NCI-H82 treated with DMSO at 0.1 percent for 48 hours (cell line): ENCODE results near the gene OCA2.

ENCODE experiments used
- DNase-seq: peaks from one replicate; lab custom pipeline; 2025; ENCODE audit not compliant: unreplicated experiment; lab: John Stamatoyannopoulos, UW

The OCA2 gene

GRCh38 chr15:27826902-27827714 lies 272.0 kb downstream of the OCA2 start:
- no peak for DNase-seq

GRCh38 chr15:27826411-27826810 lies 272.7 kb downstream of the OCA2 start:
- no peak for DNase-seq

- DNase-seq: no peak
Observed at GRCh38 chr15:27824841-27825422, 274.2 kb downstream of the OCA2 start.

DNA sequence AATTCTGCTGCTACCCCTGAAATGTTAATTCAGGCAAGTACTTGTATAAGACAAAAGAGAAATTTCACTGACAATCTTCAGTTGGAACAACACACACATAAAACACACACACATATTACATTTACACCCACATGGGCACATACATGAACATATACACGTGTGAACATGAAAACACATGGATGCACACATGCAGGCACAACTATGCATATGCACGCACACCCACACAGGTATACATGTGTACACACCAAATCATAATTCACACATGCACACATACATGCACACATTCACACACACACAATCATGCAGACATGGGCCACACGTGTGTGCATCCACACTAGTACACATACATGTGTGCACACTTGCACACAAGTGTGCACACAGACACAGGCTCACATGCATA lies 277.8 kb downstream of the OCA2 start:
- DNase-seq: no peak

DNA sequence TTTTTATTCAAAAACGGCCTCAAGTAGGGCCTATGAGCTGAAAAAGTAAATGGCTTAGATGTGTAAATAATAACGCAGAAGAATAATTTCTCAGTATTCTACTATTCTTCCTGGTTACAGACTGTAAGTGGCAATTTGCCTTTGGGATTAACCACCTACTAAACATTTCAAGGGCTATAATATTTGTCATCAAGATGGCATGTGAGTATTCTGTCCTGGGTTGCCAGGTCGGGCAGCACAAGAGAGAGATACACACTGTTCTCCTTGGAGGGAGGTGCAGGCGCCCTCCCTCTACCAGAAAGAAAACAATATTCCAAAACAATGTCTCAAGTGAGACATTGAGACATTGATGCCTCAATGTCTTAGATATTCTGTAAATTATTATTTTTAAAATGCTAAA lies 278.4 kb downstream of the OCA2 start:
- no peak for DNase-seq

GRCh38 chr15:27820232-27820631 lies 278.9 kb downstream of the OCA2 start:
- no peak for DNase-seq

GRCh38 chr15:27817258-27817657 lies 281.9 kb downstream of the OCA2 start:
- no peak for DNase-seq

GRCh38 chr15:27816790-27817189 lies 282.3 kb downstream of the OCA2 start:
- no peak for DNase-seq

GRCh38 chr15:27815035-27815434 lies 284.1 kb downstream of the OCA2 start:
- DNase-seq: no peak

DNA sequence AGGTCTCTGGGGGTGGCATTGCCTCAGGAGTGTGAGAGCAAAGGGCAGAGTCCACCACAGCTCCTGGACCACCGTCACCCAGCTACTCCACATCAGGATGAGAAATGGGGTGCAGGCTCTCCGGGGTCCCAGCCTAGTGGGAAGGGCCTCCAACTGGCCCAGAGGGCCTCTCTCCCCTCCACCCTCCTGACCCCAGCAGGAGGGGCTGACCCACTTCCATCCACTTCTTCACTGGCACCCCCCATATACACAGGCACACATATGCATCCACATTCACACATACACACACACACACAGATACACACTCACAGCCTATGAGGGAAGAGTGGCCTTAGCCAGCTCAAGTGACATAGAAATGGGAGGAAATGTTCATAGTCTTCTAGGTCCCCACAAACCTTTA lies 286.0 kb downstream of the OCA2 start:
- no peak for DNase-seq

DNA sequence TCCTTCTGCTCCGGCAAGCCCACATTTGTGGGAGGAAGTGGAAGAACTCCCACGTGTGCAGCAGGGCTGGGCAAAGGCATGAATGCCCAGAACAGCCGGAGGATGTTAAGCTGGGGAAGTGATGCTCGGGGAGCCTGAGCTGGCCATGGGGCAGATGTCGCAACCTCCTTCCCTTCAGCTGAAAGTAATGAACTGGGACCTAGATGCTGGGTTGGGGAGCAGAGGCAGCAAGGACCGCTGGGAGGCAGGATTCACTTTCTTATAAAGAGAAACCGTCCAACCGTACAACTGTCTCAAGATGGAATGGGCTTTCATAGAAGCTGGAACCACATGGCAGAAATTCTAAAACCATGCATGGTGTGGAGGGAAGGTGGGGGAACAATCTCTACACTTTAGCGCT lies 290.9 kb downstream of the OCA2 start:
- no peak for DNase-seq

GRCh38 chr15:27807335-27807734 lies 291.8 kb downstream of the OCA2 start:
- no peak for DNase-seq

- no peak for DNase-seq
Observed at GRCh38 chr15:27806396-27806795, 292.7 kb downstream of the OCA2 start.

DNA sequence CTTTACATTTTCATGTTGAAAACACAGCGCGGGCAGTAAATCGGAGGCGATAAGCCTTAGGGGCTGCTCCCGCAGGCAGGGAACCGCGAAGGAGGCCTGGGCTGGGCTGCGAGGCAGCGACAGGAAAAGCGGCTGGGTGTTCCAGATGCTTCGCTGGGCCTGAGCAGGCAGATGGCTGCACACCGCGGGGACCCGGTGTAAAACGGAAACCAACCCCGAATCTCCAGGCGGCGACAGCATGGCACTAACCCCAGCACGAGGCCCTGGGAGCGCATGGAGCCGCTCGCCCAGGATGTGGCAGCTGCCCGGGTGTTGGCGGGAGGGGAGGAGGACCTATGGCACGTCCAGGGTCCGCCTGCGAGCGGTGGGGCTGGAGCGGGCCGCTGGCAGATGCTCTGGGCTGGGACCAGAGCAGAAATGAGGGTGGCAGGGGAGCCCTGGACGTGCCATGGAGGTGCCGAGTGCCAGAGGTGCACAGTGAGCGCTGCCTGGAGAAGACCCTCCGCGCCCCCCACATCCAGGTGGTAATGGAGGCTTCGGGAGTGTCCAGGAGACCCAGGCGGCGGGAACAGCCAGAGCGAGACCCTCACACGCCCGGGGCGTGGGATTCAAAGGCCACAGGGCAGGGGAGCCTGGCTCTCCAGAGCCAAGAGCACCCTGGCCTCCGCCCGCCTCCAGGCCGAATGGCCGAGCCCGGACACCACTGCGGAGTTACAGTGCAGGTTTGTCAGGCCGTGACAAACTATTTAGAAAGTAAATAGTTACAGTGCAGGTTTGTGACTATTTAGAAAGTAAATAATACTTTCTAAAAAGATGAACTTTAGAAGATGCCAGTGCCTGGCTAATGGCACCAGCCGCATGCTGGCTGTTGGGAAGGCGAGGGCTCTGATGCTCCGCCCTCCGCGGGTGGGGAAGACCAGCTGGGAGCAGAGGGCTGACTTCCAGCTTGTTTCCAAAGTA lies 293.6 kb downstream of the OCA2 start:
- DNase-seq: no peak

DNA sequence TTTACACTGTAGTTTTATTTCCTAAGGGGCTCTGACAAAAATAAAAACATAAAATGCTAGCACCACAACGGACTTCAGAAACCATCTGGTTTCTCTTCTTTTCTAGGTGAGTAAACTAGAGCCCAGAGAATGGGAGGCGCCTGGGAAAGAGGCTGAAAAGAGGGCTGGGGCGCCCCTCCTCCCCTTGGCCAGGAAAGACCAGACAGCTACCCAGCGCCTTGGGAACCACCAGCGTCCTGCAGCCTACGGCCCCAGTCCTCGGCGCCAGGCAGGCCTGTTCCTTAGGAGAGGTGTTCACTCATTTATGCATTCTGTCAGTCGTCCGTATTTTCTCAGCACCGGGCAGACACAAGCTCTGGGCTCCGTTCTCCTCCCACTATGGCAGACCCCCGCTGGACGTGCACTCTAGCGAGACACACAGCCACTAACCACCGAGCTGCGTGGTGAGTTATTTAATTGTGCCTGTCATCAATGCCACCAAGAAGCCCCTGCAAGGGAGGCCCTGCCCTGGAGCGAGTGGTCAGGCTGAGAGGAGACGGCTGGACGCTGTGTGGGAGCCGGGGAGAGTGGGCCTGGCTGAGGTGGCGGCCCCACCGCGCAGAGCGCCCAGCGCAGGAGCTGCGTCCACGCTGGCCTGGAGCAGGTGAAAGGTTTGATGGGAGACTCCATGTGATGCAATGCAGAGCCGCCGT lies 294.4 kb downstream of the OCA2 start:
- no peak for DNase-seq

DNA sequence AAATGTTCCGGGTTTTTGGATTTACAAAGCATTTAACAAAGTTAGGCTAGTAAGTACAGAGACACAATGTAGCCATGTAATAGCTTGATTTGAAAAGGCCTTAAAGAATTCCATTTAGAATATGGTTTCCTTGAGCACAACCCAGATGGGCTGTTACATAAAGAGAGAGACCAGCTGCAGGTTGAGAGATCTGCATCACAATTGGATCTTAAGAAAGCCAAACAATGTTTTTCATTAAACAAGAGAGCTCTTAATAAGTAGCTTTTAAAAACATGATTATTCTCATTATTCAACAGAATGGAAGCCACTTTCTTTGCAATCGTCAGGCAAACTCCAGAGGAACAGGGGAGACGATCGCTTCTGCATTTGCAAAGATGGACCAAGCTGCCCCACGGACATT lies 300.3 kb downstream of the OCA2 start:
- DNase-seq: no peak

- no peak for DNase-seq
Observed at GRCh38 chr15:27797765-27798164, 301.4 kb downstream of the OCA2 start.

DNA sequence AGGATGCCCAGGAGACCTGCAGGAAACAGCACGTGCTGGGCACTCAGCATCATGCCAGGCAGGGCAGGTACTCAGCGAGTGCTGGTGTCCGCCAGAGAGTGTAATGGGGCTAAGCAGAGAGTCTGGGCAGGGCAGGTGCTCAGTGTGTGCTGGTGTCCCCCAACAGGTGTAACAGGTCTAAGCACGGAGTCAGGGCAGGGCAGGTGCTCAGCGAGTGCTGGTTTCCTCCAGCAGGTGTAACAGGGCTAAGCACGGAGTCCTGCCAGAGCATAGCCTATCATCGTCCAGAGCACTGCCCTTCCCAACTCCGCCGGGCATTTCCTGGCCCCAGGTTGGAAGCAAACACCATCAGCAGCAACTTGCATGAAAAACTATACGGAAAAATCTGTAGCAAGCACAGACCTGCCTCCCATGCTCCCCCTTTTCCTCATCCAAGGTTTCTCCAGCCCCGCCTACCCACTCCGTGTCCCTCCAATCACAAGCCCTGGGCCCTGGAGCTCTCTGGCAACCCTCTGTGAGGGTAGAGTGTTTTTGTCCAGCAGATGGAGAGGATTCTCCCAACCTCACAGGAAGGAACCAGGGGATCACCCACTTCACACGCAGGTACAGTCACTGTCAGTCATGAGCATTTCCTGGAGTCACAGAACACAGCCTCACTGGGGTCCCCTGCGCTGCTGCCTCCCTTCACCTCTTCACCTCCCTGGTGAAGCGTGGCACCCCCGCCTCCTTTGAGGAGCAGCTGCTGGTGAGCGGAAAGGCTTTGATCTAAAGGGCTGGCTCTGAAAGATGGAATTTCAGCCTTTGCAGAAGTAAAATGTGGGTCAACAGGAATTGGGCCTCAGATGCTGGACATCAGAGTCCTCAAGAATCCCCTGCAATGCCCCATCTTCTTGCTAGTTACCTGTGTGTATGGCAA lies 302.5 kb downstream of the OCA2 start:
- no peak for DNase-seq

- DNase-seq: no peak
Observed at GRCh38 chr15:27792756-27793264, 306.3 kb downstream of the OCA2 start.

GRCh38 chr15:27790270-27790669 lies 308.8 kb downstream of the OCA2 start:
- DNase-seq: no peak
